ENCODE measurements around the gene COG3. TPM values are rescaled to one million over a fixed set of nuclear protein-coding genes. Genes with fewer than 3 reads are reported as not detected.
A peak's percentile ranks its signal among the peaks of the same experiment; 100 is the strongest.

COG3 gene
- total RNA-seq, 2 donors from 2014 or later, result 37.7 to 76.0 TPM

DNA sequence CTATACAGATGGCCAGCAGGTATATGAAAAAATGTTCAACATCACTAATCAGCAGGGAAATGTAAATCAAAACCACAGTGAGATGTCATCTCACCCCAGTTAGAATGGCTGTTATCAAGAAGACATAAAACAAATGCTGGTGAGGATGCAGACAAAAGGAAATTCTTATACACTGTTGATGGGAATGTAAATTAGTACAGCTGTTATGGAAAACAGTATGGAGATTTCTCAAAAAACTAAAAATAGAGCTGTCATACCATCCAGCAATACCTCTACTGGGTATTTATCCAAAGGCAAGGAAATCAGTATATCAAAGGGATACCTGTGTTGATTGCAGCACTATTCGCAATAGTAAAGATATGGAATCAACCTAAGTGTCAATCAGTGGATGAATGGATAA, 22.9 kb downstream of the COG3 start:
- 96% methylated on average over 1 of the region's 1 CpG for WGBS
- Histone ChIP-seq H3K4me3 (no peak overlapping the region), H3K9me3 (no peaks in the 10 kb centered on the region), H3K27me3 (replicated peaks; ENCODE audit: insufficient read depth) (no peaks in the 10 kb centered on the region), H3K36me3 (peaks cover 0 to 6% of the 10 kb centered on the region in 2 donors), H3K27ac (no peak overlapping the region), H3K4me1 (replicated peaks) (no peaks in the 10 kb centered on the region)
- TF ChIP-seq POLR2A (IDR thresholded peaks at IDR 0.05), result no peak
- TF ChIP-seq, protein P1, sequence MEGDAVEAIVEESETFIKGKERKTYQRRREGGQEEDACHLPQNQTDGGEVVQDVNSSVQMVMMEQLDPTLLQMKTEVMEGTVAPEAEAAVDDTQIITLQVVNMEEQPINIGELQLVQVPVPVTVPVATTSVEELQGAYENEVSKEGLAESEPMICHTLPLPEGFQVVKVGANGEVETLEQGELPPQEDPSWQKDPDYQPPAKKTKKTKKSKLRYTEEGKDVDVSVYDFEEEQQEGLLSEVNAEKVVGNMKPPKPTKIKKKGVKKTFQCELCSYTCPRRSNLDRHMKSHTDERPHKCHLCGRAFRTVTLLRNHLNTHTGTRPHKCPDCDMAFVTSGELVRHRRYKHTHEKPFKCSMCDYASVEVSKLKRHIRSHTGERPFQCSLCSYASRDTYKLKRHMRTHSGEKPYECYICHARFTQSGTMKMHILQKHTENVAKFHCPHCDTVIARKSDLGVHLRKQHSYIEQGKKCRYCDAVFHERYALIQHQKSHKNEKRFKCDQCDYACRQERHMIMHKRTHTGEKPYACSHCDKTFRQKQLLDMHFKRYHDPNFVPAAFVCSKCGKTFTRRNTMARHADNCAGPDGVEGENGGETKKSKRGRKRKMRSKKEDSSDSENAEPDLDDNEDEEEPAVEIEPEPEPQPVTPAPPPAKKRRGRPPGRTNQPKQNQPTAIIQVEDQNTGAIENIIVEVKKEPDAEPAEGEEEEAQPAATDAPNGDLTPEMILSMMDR (IDR thresholded peaks at IDR 0.05), result no peak
- TF ChIP-seq POLR2AphosphoS5 (IDR thresholded peaks at IDR 0.05), result no peak
- no peak for DNase-seq (ENCODE audit: low spot score)
- intact Hi-C loops (cut with DNase I), result no loop called here

- no peaks in the 10 kb centered on the region for H3K27me3 ChIP-seq (replicated peaks; ENCODE audit: insufficient read depth)
- no peak overlapping the region for H3K27ac ChIP-seq
- no peak for DNase-seq (ENCODE audit: low spot score)
- H3K4me1 ChIP-seq (replicated peaks), result no peaks in the 10 kb centered on the region
- no peak overlapping the region for H3K4me3 ChIP-seq
- H3K9me3 ChIP-seq, result no peaks in the 10 kb centered on the region
- intact Hi-C loops (cut with DNase I), result no loop called here
- WGBS, result 83% methylated on average over 1 of the region's 1 CpG
- peaks cover 0 to 6% of the 10 kb centered on the region in 2 donors for H3K36me3 ChIP-seq
- TF ChIP-seq, protein P1 (IDR thresholded peaks at IDR 0.05), result peak in 2 of 4 experiments; percentile 11 to 30
- TF ChIP-seq POLR2A (IDR thresholded peaks at IDR 0.05), result no peak
- TF ChIP-seq POLR2AphosphoS5 (IDR thresholded peaks at IDR 0.05), result no peak
Measured at GRCh38 chr13:45490068-45490467, 25.3 kb downstream of the COG3 start.

DNA sequence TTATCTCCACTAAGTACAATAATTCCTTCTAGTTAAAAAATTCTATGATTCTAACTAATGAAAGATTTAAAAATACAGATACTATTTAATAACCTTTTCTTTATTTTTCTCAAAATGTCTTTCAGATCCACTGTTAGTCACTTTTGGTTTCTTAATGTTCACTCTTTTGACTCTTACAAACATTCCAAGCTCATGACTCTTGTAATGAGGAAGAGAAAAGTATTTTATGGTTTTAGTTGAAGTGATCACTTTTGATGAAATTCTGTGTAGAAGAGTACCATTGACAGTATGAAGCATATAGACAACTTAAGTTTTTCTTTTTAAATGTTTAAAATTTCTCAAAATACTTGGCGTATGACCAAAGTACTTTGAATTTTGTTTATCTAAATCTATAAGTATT, 27.8 kb downstream of the COG3 start:
- WGBS, result 93% methylated on average over 1 of the region's 1 CpG
- Histone ChIP-seq H3K4me3 (no peak overlapping the region), H3K27me3 (replicated peaks; ENCODE audit: insufficient read depth) (no peaks in the 10 kb centered on the region), H3K27ac (no peak overlapping the region), H3K4me1 (replicated peaks) (no peaks in the 10 kb centered on the region), H3K36me3 (peaks cover 3 to 4% of the 10 kb centered on the region in 2 donors), H3K9me3 (no peaks in the 10 kb centered on the region)
- intact Hi-C loops (cut with DNase I), result no loop called here
- DNase-seq (ENCODE audit: low spot score), result no peak
- TF ChIP-seq, protein P1 (IDR thresholded peaks at IDR 0.05), result no peak
- TF ChIP-seq POLR2AphosphoS5 (IDR thresholded peaks at IDR 0.05) (no peak), POLR2A (IDR thresholded peaks at IDR 0.05) (no peak)

DNA sequence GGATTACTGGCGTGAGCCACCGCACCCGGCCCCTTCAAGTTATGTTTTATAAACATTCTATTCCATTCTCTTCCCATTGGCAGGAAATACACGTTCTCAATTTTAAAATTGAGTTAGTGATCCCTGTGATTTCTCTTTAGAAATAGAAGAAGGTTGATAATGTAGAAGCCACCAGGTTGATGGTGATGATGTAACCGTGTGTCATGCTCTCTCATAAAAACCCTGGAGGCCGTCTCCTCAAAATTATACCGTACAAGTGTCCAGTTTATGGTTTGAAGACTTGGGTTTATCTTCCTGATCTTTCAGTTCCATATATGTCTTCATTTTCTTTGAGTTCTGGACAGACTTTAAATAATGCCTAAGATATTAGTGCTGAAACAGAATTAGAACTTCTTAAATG, 32.2 kb downstream of the COG3 start:
- no peak overlapping the region for H3K4me3 ChIP-seq
- H3K27ac ChIP-seq, result no peak overlapping the region
- peaks cover 3 to 4% of the 10 kb centered on the region in 2 donors for H3K36me3 ChIP-seq
- no peaks in the 10 kb centered on the region for H3K9me3 ChIP-seq
- no peak for DNase-seq (ENCODE audit: low spot score)
- H3K4me1 ChIP-seq (replicated peaks), result peaks cover 4% of the 10 kb centered on the region
- WGBS, result 79% methylated on average over 7 of the region's 7 CpGs
- H3K27me3 ChIP-seq (replicated peaks; ENCODE audit: insufficient read depth), result no peaks in the 10 kb centered on the region
- intact Hi-C loops (cut with DNase I), result no loop called here
- TF ChIP-seq POLR2AphosphoS5 (IDR thresholded peaks at IDR 0.05) (no peak), POLR2A (IDR thresholded peaks at IDR 0.05) (no peak)
- TF ChIP-seq, protein P1 (IDR thresholded peaks at IDR 0.05), result no peak

- WGBS, result 32% methylated on average over 4 of the region's 4 CpGs
- Histone ChIP-seq H3K27ac (no peak overlapping the region), H3K36me3 (peaks cover under 1 to 17% of the 10 kb centered on the region in 2 donors), H3K4me1 (replicated peaks) (peaks cover 4% of the 10 kb centered on the region), H3K27me3 (replicated peaks; ENCODE audit: insufficient read depth) (no peaks in the 10 kb centered on the region), H3K9me3 (no peaks in the 10 kb centered on the region), H3K4me3 (no peak overlapping the region)
- intact Hi-C loops (cut with DNase I), result no loop called here
- TF ChIP-seq POLR2A (IDR thresholded peaks at IDR 0.05) (no peak), POLR2AphosphoS5 (IDR thresholded peaks at IDR 0.05) (no peak)
- TF ChIP-seq, protein P1 (IDR thresholded peaks at IDR 0.05), result no peak
- DNase-seq (ENCODE audit: low spot score), result no peak
Measured at GRCh38 chr13:45500492-45501174, 35.9 kb downstream of the COG3 start.
